Thoracic aorta (tissue), 2 donors: ENCODE data around the gene RPS15. TPM values are rescaled to one million over a fixed set of nuclear protein-coding genes. Genes with fewer than 3 reads are reported as not detected.
A peak's percentile ranks its signal among the peaks of the same experiment; 100 is the strongest.
"Not testable (repeated sequence)": the region's sequence is repeated elsewhere in the genome, so short reads cannot be mapped to it uniquely, and the experiment has no call there.

Experiments used
- ATAC-seq: fragments of 150-250 bp; one replicate; pipeline ENCODE4 v1.8.0; 2017; ENCODE audit warnings: low read depth; ENCODE audit not compliant: insufficient number of reproducible peaks, low FRiP score
- DNase-seq: peaks from one replicate; pipeline ENCODE4 v3.0.0-alpha.2; 2020; ENCODE audit warnings: low spot score
- H3K27ac ChIP-seq, 2 donors: fragments of 200-600 bp; sonication (generic); 1 replicate in 1 of 2; 2 replicates in 1 of 2; pipeline ENCODE4 v1.5.1; 2016; ENCODE audit warnings: mild to moderate bottlenecking in 2 of 2, moderate library complexity in 2 of 2
- H3K27me3 ChIP-seq: fragments of 200-600 bp; sonication (generic); replicated peaks from 2 replicates; pipeline ENCODE4 v1.6.0; 2016; ENCODE audit warnings: mild to moderate bottlenecking; ENCODE audit not compliant: insufficient read depth
- H3K36me3 ChIP-seq: fragments of 200-600 bp; sonication (generic); one replicate; pipeline ENCODE4 v1.5.1; 2016
- H3K4me1 ChIP-seq, 2 donors: fragments of 200-600 bp; sonication (generic); 1 replicate in 1 of 2; 2 replicates in 1 of 2; pipeline versions ENCODE4 v1.5.1 to v1.6.0; 2016; ENCODE audit warnings: low read depth in 2 of 2, mild to moderate bottlenecking in 1 of 2; ENCODE audit not compliant: control insufficient read depth in 1 of 2
- H3K4me3 ChIP-seq: fragments of 200-600 bp; sonication (generic); 2 replicates; pipeline ENCODE4 v1.5.1; 2016; ENCODE audit warnings: mild to moderate bottlenecking
- H3K9me3 ChIP-seq: fragments of 200-600 bp; sonication (generic); 2 replicates; pipeline ENCODE4 v1.5.1; 2016
- CTCF ChIP-seq: fragments of 200-600 bp; sonication (generic); IDR thresholded peaks from one replicate; pipeline ENCODE4 v1.5.1; 2019; ENCODE audit warnings: antibody characterized with exemption
- total RNA-seq, 2 donors: library from RNA; depleted of rRNA; stranded (reverse); fragments of >200 nt; gene quantifications; one replicate each; pipeline versions ENCODE4 v1.1.0 to v1.2.3, GENCODE V29; 2016

The RPS15 gene
- total RNA-seq, 2 donors from 2014 or later, result 1,512 to 2,119 TPM

DNA sequence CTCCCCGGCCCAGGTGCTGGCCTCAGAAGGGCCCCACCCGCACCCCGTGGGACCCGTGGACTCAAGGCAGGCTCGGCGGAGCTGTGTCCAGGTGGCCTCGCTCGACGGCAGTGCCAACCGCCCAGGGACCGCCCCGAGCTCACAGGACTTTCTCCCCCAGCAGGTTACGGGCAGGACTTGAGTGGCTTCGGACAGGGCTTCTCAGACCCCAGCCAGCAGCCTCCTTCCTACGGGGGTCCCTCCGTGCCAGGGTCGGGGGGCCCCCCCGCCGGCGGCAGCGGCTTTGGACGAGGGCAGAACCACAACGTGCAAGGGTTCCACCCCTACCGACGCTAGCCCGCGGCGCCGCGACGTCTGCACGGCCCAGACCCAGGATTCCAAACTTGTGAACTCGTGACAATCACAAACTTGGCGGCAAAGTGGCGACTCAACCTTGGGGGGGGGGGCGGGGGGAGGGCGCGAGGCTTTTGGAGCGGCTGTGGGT is 3.6 kb upstream of the RPS15 start:
- Histone ChIP-seq H3K27me3 (no peaks in the 10 kb centered on the region), H3K27ac (no peak overlapping the region), H3K9me3 (no peaks in the 10 kb centered on the region), H3K36me3 (peaks cover 40% of the 10 kb centered on the region), H3K4me1 (peaks cover 7 to 12% of the 10 kb centered on the region in 2 donors), H3K4me3 (no peak overlapping the region)
- no peak for TF ChIP-seq CTCF
- ATAC-seq (no peak), DNase-seq (no peak)

DNA sequence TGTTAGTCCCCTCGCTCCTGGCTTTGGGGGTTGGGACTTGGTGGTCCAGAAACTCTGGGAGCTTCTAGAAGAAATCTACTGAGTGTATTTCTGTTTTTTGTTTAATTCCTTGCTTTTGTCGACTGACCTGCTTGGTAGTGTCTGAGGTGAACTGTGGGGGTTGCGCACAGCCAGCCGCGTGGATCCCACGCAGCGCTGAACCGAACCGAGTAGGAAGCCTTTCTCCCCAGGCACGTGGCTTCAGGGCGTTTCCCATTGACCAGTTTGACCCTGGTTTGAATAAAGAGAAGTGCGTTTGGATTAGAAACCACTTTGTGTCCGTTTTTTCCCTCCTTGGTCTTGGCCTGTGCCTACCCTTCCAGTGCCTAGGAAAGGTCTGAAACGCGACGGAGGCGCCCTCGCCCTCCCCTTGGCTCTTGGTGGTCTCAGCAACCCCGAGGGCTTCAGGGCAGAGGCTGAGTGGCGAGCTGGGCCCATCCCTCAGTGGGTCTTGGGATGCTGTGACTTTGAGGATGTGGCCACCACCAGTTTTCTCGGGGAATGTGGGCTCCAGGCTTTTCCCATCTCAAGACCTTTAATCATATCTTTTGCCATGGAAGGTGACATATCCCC is 2.7 kb upstream of the RPS15 start:
- Histone ChIP-seq H3K4me3 (no peak overlapping the region), H3K36me3 (peaks cover 41% of the 10 kb centered on the region), H3K9me3 (no peaks in the 10 kb centered on the region), H3K27ac (no peak overlapping the region), H3K27me3 (no peaks in the 10 kb centered on the region), H3K4me1 (peaks cover 12 to 21% of the 10 kb centered on the region in 2 donors)
- ATAC-seq (no peak), DNase-seq (no peak)
- no peak for TF ChIP-seq CTCF

- H3K27ac ChIP-seq, result peak overlapping the region in 1 of 2 donors; percentile 87
- H3K4me1 ChIP-seq, result peaks cover 12 to 22% of the 10 kb centered on the region in 2 donors
- H3K27me3 ChIP-seq, result no peaks in the 10 kb centered on the region
- H3K4me3 ChIP-seq, result peak overlapping the region; percentile 100
- H3K36me3 ChIP-seq, result peaks cover 48% of the 10 kb centered on the region
- TF ChIP-seq CTCF, result no peak
- no peak for DNase-seq
- no peaks in the 10 kb centered on the region for H3K9me3 ChIP-seq
- ATAC-seq, result no peak
These were observed 587 bp upstream of the RPS15 start for GRCh38 chr19:1437609-1438008.

DNA sequence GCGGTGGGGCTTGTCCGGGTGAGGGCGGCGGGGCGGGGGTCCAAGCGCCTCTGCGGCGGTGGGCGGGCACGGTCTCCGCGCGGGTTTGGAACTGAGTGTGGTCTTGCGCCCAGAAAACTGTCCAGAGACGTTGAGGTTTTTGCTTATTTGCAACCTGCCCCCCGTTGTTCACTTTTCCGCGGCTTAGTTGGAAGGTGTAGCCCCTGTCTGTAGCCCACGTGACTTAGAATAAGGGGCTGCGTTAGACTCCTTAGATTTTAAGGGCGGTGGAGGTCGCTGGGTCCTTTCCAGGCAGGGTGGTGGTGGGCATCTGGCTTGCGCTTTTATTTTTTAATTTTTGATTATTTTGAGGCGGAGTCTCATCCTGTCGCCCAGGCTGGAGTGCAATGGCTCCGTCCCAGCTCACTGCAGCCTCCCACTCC is 748 bp downstream of the RPS15 start:
- ATAC-seq (no peak), DNase-seq (no peak)
- Histone ChIP-seq H3K4me3 (peak overlapping the region; percentile 100), H3K27me3 (no peaks in the 10 kb centered on the region), H3K4me1 (peaks cover 12 to 22% of the 10 kb centered on the region in 2 donors), H3K27ac (peak overlapping the region in 1 of 2 donors; percentile 87), H3K36me3 (peaks cover 37% of the 10 kb centered on the region), H3K9me3 (no peaks in the 10 kb centered on the region)
- TF ChIP-seq CTCF, result no peak

GRCh38 chr19:1439525-1440417 is 1.6 kb downstream of the RPS15 start:
- H3K36me3 ChIP-seq, result peaks cover 32% of the 10 kb centered on the region
- H3K27ac ChIP-seq, H3K27me3 ChIP-seq, ATAC-seq, H3K9me3 ChIP-seq, DNase-seq: not testable (repeated sequence)
- H3K4me1 ChIP-seq, result peaks cover 12 to 24% of the 10 kb centered on the region in 2 donors
- H3K4me3 ChIP-seq, result peak overlapping the region; percentile 100
